Keratinocyte (primary cell): ENCODE data around the gene NAALADL2. TPM values are rescaled to one million over a fixed set of nuclear protein-coding genes. Genes with fewer than 3 reads are reported as not detected.

ENCODE experiments used
- DNase-seq: peaks from one replicate; pipeline ENCODE4 v3.0.0-alpha.2; 2011; ENCODE audit warnings: low read depth, missing footprints, low spot score
- FAIRE-seq: peaks from 2 replicates; lab custom pipeline; 2011; peaks lifted over from hg19 to GRCh38; lab: Jason Lieb, UNC
- H2AFZ ChIP-seq: 2 replicates; pipeline ENCODE4 v1.6.0; 2012; ENCODE audit warnings: low read length, control low read depth, inconsistent platforms; ENCODE audit not compliant: control insufficient read depth
- H3K27ac ChIP-seq: 2 replicates; pipeline ENCODE4 v1.5.1; 2011; ENCODE audit warnings: low read length; ENCODE audit not compliant: control insufficient read depth, insufficient read depth
- H3K27me3 ChIP-seq: 3 replicates; pipeline ENCODE4 v1.6.0; 2011; ENCODE audit warnings: low read length; ENCODE audit not compliant: control insufficient read depth, insufficient read depth; ENCODE audit errors: extremely low read depth
- H3K36me3 ChIP-seq, 2 experiments: 2 replicates in 1 of 2; 3 replicates in 1 of 2; pipeline ENCODE4 v1.5.1; 2011; ENCODE audit warnings: low read length in 2 of 2, mild to moderate bottlenecking in 1 of 2; ENCODE audit not compliant: control insufficient read depth in 2 of 2, insufficient read depth in 2 of 2; ENCODE audit errors: extremely low read depth in 1 of 2
- H3K4me1 ChIP-seq: 3 replicates; pipeline ENCODE4 v1.5.1; 2011; ENCODE audit warnings: low read length; ENCODE audit not compliant: control insufficient read depth, insufficient read depth; ENCODE audit errors: extremely low read depth
- H3K4me2 ChIP-seq: 3 replicates; pipeline ENCODE4 v1.6.0; 2011; ENCODE audit warnings: low read depth, low read length; ENCODE audit not compliant: control insufficient read depth, insufficient read depth; ENCODE audit errors: extremely low read depth
- H3K4me3 ChIP-seq, 3 experiments: fragments of 200-600 bp in 1 of 3; sonication (generic) in 1 of 3; 2 replicates in 2 of 3; 3 replicates in 1 of 3; pipeline ENCODE4 v1.5.1; 2011 to 2016; ENCODE audit warnings: low read length in 3 of 3, mild to moderate bottlenecking in 3 of 3, control low read depth in 2 of 3, inconsistent platforms in 1 of 3, low read depth in 1 of 3, mixed read lengths in 1 of 3, mixed run types in 1 of 3, moderate library complexity in 1 of 3; ENCODE audit not compliant: control insufficient read depth in 2 of 3, insufficient read depth in 2 of 3; ENCODE audit errors: extremely low read depth in 1 of 3
- H3K79me2 ChIP-seq: 2 replicates; pipeline ENCODE4 v1.6.0; 2012; ENCODE audit warnings: low read length; ENCODE audit not compliant: control insufficient read depth, insufficient read depth
- H3K9ac ChIP-seq: 3 replicates; pipeline ENCODE4 v1.6.0; 2011; ENCODE audit warnings: low read length; ENCODE audit not compliant: control insufficient read depth, insufficient read depth; ENCODE audit errors: extremely low read depth
- H3K9me1 ChIP-seq: 3 replicates; pipeline ENCODE4 v1.6.0; 2011; ENCODE audit warnings: low read length; ENCODE audit not compliant: control insufficient read depth, insufficient read depth; ENCODE audit errors: extremely low read depth
- H3K9me3 ChIP-seq: 2 replicates; pipeline ENCODE4 v1.5.1; 2012; ENCODE audit warnings: low read depth, low read length; ENCODE audit not compliant: control insufficient read depth
- H4K20me1 ChIP-seq: 3 replicates; pipeline ENCODE4 v1.6.0; 2011; ENCODE audit warnings: low read length; ENCODE audit not compliant: control insufficient read depth, insufficient read depth; ENCODE audit errors: extremely low read depth
- CTCF ChIP-seq, 3 experiments: IDR thresholded peaks in 1 of 3; conservative IDR thresholded peaks in 1 of 3; optimal IDR thresholded peaks in 1 of 3; 2 replicates in 2 of 3; 3 replicates in 1 of 3; pipeline versions ENCODE3 to v1.5.1; 2011; ENCODE audit warnings: low read length in 3 of 3, mild to moderate bottlenecking in 3 of 3, moderate library complexity in 2 of 3, control low read depth in 1 of 3, inconsistent platforms in 1 of 3; ENCODE audit not compliant: insufficient read depth in 2 of 3; ENCODE audit errors: extremely low read depth in 1 of 3
- EZH2 ChIP-seq: IDR thresholded peaks from one replicate; pipeline ENCODE4 v1.6.1; 2012; ENCODE audit warnings: inconsistent platforms, mild to moderate bottlenecking, low read length, moderate library complexity
- dilution Hi-C: fragments of 300-500 bp; cut with MboI; formaldehyde crosslinking; loops from one replicate; pipeline ENCODE4 v1.7.0; 2020; ENCODE audit warnings: low sequenced_read_pairs; ENCODE audit not compliant: extremely low pct_ligation_motif_present
- polyA plus RNA-seq, 5 experiments: library from polyadenylated mRNA; depleted of rRNA in 3 of 5; stranded (reverse) in 3 of 5; stranded (forward) in 1 of 5; unstranded in 1 of 5; fragments of >200 nt; gene quantifications; 1 replicate in 1 of 5; 2 replicates in 3 of 5; 3 replicates in 1 of 5; pipeline versions ENCODE4 v1.2.1 to v1.2.3, GENCODE V29; 2011 to 2012; ENCODE audit warnings: missing spikeins in 2 of 5, low read depth in 1 of 5, low replicate concordance in 1 of 5

NAALADL2 gene
- polyA plus RNA-seq, 1 donor (not counting 4 experiments of a cell fraction or from before 2014, with no cell fraction given), result 0.75 TPM

- no peaks in the 10 kb centered on the region for H3K9me1 ChIP-seq
- TF ChIP-seq CTCF (optimal IDR thresholded peaks at IDR 0.05 in 1 of 3, IDR thresholded peaks at IDR 0.05 in 1 of 3, conservative IDR thresholded peaks at IDR 0.05 in 1 of 3; ENCODE audit: extremely low read depth in 1 of 3, insufficient read depth in 2 of 3, low read length in 3 of 3) (no peak), EZH2 (no peak)
- H3K4me1 ChIP-seq, result no peaks in the 10 kb centered on the region
- H3K9me3 ChIP-seq, result no peaks in the 10 kb centered on the region
- no peaks in the 10 kb centered on the region for H3K27me3 ChIP-seq
- H3K36me3 ChIP-seq, result no peaks in the 10 kb centered on the region
- H3K79me2 ChIP-seq, result no peaks in the 10 kb centered on the region
- no peaks in the 10 kb centered on the region for H4K20me1 ChIP-seq
- no peak overlapping the region for H2AFZ ChIP-seq
- no peak overlapping the region for H3K27ac ChIP-seq
- H3K4me2 ChIP-seq, result no peak overlapping the region
- H3K4me3 ChIP-seq, result no peak overlapping the region
- dilution Hi-C loops, result no loop called here
- FAIRE-seq, result no peak
- DNase-seq, result no peak
- H3K9ac ChIP-seq, result no peak overlapping the region
These were observed 160.0 kb downstream of the NAALADL2 start for GRCh38 chr3:175018946-175019727.

GRCh38 chr3:175020101-175020500 lies 161.0 kb downstream of the NAALADL2 start:
- H4K20me1 ChIP-seq, result no peaks in the 10 kb centered on the region
- H3K4me3 ChIP-seq, result no peak overlapping the region
- H3K9ac ChIP-seq, result no peak overlapping the region
- H3K27me3 ChIP-seq, result no peaks in the 10 kb centered on the region
- no peak overlapping the region for H2AFZ ChIP-seq
- no peak overlapping the region for H3K4me2 ChIP-seq
- FAIRE-seq, result no peak
- H3K9me1 ChIP-seq, result no peaks in the 10 kb centered on the region
- TF ChIP-seq CTCF (optimal IDR thresholded peaks at IDR 0.05 in 1 of 3, IDR thresholded peaks at IDR 0.05 in 1 of 3, conservative IDR thresholded peaks at IDR 0.05 in 1 of 3; ENCODE audit: extremely low read depth in 1 of 3, insufficient read depth in 2 of 3, low read length in 3 of 3) (no peak), EZH2 (no peak)
- no peaks in the 10 kb centered on the region for H3K9me3 ChIP-seq
- no peaks in the 10 kb centered on the region for H3K79me2 ChIP-seq
- no peak for DNase-seq
- dilution Hi-C loops, result no loop called here
- H3K4me1 ChIP-seq, result no peaks in the 10 kb centered on the region
- H3K36me3 ChIP-seq, result no peaks in the 10 kb centered on the region
- H3K27ac ChIP-seq, result no peak overlapping the region
